NK-92 treated with Interleukin-12 subunit alpha and Interleukin-12 subunit beta, amount 100 ng/mL, for 24 hours (cell line): ENCODE data around the gene ANXA5.
A peak's percentile ranks its signal among the peaks of the same experiment; 100 is the strongest.
"Not testable (repeated sequence)": the region's sequence is repeated elsewhere in the genome, so short reads cannot be mapped to it uniquely, and the experiment has no call there.

Experiments used
- DNase-seq: peaks from one replicate; lab custom pipeline; 2025; lab: John Stamatoyannopoulos, UW

The ANXA5 gene

DNA sequence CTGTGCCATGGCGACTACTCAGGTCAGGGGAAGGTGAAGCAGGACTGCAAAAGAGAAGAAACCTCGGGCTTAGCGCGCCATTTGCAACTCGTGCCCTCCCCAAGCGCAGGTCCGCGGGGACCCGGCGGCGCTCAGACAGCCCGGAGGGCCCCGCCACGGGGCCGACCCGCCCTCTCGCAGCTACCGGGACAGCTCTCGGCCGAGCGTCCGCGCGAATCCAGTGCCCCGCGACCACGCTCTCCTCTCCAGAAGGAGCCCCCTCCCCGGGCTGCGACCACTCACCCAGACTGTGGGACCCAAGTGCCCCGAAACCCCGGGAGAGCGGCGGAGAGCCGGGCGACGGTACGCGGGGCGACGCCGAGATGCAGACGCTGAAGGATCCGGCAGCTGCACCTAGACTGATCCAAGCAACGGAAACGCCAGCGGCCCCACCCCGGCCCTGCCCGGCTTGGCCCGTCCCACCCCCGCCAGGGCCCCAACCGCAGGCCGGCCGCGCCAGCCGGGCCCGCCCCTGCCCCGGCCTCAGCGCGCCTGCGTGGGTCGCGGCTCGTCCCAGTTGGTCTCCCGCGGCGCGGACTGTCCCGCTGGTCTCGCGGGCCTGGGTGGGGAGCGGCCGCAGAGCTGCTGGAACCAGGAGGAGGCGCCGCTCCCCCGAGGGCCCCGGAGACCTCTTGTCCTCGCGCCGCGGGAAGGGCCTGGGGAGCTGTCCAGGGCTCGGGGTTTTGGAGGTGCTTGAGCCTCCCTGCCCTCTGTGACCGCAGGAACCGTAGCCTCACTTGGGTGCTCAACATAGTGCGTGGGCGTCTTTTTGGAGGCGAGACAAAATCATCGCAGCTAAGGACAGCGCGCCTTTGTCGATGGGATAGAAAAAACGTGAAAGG lies at the start of gene ANXA5:
Gene ANXA5 (minus strand): TSS at position 400 of the 881 bp plus-strand sequence. CDS start 391 bp downstream, at position 9.
- DNase-seq, result peak; percentile 80

- no peak for DNase-seq
Measured at GRCh38 chr4:121742794-121743193, 46.0 kb upstream of the ANXA5 start.

DNA sequence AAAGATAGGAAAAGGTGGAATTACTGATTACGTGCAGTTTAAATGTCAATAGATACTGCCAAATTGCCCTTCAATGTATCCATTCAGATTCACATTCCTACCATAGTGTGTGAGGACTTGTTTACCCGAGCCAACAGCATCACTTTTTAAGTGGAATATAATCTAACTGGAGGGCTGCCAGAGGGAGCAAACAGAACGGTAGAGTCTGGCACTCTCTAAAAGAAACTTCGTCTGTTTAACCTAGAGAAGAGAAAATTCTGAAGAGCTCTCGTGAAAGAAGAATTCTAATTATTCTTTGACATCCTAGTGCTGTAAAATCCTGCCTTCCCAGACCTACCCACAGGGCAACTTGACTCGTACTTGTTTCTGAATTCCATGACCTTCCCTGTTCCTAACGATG lies 45.0 kb upstream of the ANXA5 start:
- DNase-seq, result no peak

- DNase-seq, result no peak
Measured at GRCh38 chr4:121740796-121741409, 44.1 kb upstream of the ANXA5 start.

GRCh38 chr4:121739575-121739974 lies 42.8 kb upstream of the ANXA5 start:
- DNase-seq, result no peak

GRCh38 chr4:121738780-121739535 lies 42.2 kb upstream of the ANXA5 start:
- no peak for DNase-seq

DNA sequence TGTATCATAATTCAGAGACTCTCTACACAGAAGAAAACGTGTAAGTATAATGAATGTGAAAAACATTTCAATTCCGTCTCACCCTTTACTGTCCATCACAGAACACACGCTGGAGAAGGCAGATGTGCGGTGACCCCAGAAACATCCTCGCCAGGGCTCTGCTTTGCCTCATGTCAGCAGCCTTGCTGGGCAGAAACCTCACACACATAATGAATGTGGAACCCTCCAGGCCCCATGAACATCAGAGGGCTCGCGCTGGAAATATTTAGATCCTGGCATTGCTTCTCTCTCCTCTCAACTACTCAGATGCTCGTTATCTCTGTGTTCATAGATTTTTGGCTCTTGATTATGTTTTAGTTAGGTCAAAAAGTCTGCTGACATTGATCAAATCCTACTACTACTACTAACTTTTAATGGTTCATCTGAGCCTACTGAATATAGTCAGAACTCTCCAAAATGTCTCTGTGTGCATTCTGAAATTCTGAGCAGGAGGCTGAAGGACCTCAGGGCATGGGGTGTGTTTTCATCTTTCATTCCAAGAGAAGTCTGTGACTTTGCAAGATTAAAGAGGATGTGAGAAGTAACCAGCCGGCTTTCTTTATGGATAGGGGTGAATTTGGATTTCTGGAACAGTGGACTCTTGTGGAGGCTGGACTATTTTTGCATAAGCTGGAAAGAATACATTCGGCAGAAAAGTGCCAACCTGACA lies 41.2 kb upstream of the ANXA5 start:
- no peak for DNase-seq

GRCh38 chr4:121736735-121737351 lies 40.1 kb upstream of the ANXA5 start:
- no peak for DNase-seq

DNA sequence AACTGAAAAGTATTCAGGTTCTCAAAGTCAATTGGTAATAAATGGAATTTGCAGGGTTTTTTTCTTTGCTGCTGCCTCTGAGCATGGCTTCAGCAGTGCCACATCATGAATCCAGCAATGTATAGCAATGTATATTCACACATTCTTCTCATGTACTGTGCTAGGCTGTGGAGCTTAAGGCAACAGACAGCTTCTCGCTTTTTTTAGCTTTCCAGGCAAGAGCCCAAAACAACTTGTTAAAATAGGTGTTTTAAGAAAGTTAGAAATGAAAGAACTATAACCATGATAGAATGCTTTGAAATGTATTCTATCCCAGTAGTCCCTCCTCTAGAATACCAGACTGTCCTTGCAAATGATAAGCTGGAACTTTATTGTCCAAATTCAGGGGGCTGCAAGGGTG lies 37.8 kb upstream of the ANXA5 start:
- DNase-seq, result no peak

DNA sequence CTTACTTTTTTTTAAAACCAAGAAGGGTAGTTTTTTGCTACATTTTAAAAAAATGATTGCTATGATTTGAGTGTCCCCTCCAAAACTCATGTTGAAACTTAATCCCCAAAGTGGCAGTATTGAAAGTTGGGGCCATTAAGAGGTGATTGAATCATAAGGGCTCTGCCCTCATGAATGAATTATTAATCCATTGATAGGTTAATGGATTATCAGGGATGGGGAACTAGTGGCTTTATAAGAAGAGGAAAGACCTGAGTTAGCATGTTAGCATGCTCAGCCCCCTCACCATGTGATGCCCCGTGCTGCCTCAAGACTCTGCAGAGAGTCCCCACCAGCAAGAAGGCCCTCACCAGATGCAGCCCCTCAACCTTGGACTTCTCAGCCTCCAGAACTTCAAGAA lies 37.2 kb upstream of the ANXA5 start:
- DNase-seq, result no peak

DNA sequence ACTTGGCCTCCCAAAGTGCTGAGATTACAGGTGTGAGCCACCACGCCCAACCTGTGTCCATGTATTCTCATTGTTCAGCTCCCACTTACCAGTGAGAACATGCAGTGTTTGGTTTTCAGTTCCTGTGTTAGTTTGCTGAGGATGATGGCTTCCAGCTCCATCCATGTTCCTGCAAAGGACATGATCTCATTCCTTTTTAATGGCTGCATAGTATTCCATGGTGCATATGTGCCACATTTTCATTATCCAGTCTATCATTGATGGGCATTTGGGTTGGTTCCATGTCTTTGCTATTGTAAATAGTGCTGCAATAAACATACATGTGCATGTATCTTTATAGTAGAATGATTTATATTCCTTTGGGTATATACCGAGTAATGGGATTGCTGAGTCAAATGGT lies 33.0 kb upstream of the ANXA5 start:
- not testable (repeated sequence) for DNase-seq

GRCh38 chr4:121728798-121729226 lies 32.0 kb upstream of the ANXA5 start:
- DNase-seq, result no peak

GRCh38 chr4:121728066-121728465 lies 31.3 kb upstream of the ANXA5 start:
- DNase-seq, result no peak

GRCh38 chr4:121726642-121727268 lies 30.0 kb upstream of the ANXA5 start:
- DNase-seq, result no peak

GRCh38 chr4:121724671-121725070 lies 27.9 kb upstream of the ANXA5 start:
- no peak for DNase-seq

GRCh38 chr4:121721700-121722099 lies 24.9 kb upstream of the ANXA5 start:
- DNase-seq, result no peak

- no peak for DNase-seq
Measured at GRCh38 chr4:121720109-121720508, 23.3 kb upstream of the ANXA5 start.

- DNase-seq, result no peak
Measured at GRCh38 chr4:121717680-121718237, 21.0 kb upstream of the ANXA5 start.

DNA sequence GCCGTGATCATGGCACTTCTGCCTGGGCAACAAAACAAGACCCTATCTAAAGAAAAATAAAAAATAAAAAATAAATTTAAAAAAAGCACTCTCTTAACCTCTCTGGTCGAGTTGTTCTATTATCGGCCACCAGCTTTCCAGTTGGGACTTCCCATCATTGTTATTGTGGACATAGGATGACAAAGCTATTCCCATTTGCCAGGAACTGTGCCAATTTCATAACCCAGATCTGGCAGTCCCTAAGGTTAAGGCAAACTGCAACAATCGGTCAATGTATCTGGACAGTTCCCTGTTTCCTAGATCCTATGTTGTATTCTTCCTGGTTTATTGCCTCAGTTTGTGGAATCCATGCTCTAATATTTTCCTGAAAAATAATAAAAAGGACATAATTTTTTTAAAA lies 17.8 kb upstream of the ANXA5 start:
- no peak for DNase-seq

GRCh38 chr4:121712783-121713182 lies 16.0 kb upstream of the ANXA5 start:
- no peak for DNase-seq
